ENCODE data around the gene RHOF.

Gene RHOF

GRCh38 chr12:121729021-121729420 lies 64.5 kb downstream of the RHOF start:
- H3K27ac ChIP-seq = no peak overlapping the region
- no peak for TF ChIP-seq CTCF (conservative IDR thresholded peaks at IDR 0.05; ENCODE audit: low read depth)
- ChIA-PET CTCF (no interaction called here), POLR2A (ENCODE audit: low non-redundant PET) (no interaction called here)
- DNase-seq (ENCODE audit: low spot score) = no peak

Data from RWPE1 (cell line).